Anterior cingulate cortex (tissue), 58 donors: ENCODE measurements around the gene CFI.
A peak's percentile ranks its signal among the peaks of the same experiment; 100 is the strongest.
"Not testable (repeated sequence)": the region's sequence is repeated elsewhere in the genome, so short reads cannot be mapped to it uniquely, and the experiment has no call there.

Experiments used
- DNase-seq, 58 donors: peaks; one replicate each; lab custom pipeline; 2025; lab: John Stamatoyannopoulos, UW

CFI gene

GRCh38 chr4:109801099-109801789 is 555 bp downstream of the CFI start:
- DNase-seq = no peak

DNA sequence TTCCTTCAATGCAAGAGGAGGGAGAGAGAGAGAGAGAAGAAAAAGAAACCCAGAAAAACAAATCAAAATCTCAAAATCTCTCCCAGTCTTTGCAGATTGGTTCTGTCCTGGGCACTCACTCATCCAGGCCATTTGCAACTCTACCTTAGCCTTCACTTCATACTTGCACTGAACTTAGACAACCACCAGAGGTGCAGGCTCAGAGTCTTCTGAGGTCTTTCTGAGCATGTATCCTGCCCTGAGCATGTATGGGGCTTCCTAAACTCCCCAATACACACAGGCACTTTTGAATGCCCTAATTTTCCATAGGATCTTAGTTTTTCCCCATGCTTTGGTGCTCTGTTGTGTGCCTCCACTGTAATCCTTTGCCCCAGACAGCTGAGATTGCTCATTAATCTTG is 2.9 kb downstream of the CFI start:
- no peak for DNase-seq

- no peak for DNase-seq
These were observed 6.7 kb downstream of the CFI start for GRCh38 chr4:109795059-109795458.

- DNase-seq = no peak
These were observed 14.0 kb downstream of the CFI start for GRCh38 chr4:109787807-109788206.

GRCh38 chr4:109786846-109787245 is 15.0 kb downstream of the CFI start:
- no peak for DNase-seq

GRCh38 chr4:109782092-109782491 is 19.7 kb downstream of the CFI start:
- not testable (repeated sequence) for DNase-seq

- DNase-seq = no peak
These were observed 36.9 kb downstream of the CFI start for GRCh38 chr4:109764789-109765402.

- no peak for DNase-seq
These were observed 37.4 kb downstream of the CFI start for GRCh38 chr4:109764376-109764775.

- DNase-seq = no peak
These were observed 41.1 kb downstream of the CFI start for GRCh38 chr4:109760682-109761081.

DNA sequence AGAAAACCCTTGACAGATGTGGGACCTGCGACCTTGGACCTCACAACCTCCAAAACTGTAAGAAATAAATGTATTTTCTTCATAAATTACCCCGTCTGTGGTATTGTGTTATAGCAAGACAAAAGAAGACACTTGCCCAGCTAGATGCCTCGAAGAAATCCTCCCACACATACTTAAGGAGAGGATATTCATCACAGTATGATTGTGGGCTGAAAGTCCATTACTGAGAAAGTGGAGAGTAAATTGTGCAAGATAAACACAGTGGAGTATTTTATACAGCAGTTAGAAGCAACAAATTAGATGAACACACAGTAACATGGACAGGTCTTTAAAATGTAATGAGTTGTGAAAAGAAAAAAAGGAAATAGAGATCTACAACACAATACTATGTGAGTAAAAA is 46.1 kb downstream of the CFI start:
- no peak for DNase-seq

- DNase-seq = no peak
These were observed 47.5 kb downstream of the CFI start for GRCh38 chr4:109754093-109754857.

DNA sequence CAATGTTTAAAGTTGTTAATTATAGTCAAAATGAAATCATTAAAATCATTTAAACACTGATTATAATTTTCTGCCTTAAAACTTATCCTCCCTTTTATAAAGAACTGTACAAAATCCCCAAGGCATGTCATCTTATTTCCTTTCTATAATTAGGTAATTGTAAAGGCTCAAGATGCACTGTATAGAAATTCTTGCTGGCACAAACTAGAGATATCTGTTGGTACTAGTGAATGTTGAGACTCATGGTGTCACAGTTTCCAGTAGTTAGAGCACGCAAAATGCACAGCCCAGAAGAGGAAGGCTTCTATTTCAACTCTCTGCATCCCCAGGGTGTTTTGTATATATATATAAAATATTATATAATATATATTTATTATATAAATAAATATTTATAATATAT is 49.3 kb downstream of the CFI start:
- no peak for DNase-seq

DNA sequence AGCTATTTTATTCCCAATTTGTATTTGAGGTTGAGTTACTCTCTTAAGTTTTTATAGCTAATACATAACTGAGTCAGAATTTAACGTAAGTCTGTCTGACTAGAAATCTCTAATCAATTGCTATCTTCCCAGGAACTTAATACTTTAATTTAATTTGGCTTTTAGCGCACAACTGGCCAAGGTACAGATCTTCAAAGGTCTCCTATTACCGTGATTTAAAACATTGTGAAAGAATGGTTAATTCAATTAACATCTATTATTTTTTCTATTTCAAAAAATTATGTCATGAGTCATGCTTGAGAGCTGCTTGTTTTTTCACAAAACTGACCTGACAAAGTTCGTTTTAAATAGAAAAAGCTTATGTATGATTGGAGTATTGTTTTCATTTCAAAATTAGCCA is 49.9 kb downstream of the CFI start:
- DNase-seq = no peak

GRCh38 chr4:109750652-109751244 is 51.1 kb downstream of the CFI start:
- no peak for DNase-seq

- DNase-seq = no peak
These were observed 52.3 kb downstream of the CFI start for GRCh38 chr4:109749388-109750082.

GRCh38 chr4:109748114-109748513 is 53.7 kb downstream of the CFI start:
- DNase-seq = no peak

GRCh38 chr4:109746728-109747127 is 55.1 kb downstream of the CFI start:
- no peak for DNase-seq

- DNase-seq = no peak
These were observed 56.0 kb downstream of the CFI start for GRCh38 chr4:109745830-109746229.

DNA sequence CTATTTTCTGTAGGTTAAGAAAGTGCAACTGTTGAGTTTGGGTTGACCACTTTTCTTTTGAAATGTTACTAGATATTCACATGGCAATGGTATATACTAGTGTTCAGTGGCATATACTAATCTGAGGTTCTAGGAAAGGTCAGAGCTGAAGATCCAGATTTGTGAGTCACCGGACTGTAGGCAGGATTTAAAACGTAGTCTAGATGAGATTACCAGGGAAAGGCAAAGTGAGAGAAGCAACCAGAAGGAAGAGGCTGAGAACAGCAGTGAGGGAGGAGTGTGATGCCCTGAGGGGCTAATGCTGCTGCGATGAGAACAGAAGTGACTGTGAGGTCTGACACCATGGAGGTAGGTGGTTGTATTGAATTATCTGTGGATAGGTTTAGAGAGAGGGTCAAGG is 62.3 kb downstream of the CFI start:
- DNase-seq = no peak

GRCh38 chr4:109738104-109738872 is 63.5 kb downstream of the CFI start:
- DNase-seq = peak in 1 of 58 donors; percentile 0
